KOPT-K1 (cell line): ENCODE data around the gene TFF2.

Experiments
- H3K27ac ChIP-seq: fragments of 200-600 bp; sonication (generic); 2 replicates; pipeline ENCODE4 v1.5.1; 2016; ENCODE audit warnings: antibody characterized with exemption, mild to moderate bottlenecking, low read depth, low read length; ENCODE audit not compliant: poor library complexity, severe bottlenecking
- H3K36me3 ChIP-seq: fragments of 200-600 bp; sonication (generic); 2 replicates; pipeline ENCODE4 v1.5.1; 2017; ENCODE audit warnings: antibody characterized with exemption, mild to moderate bottlenecking, low read length, moderate library complexity; ENCODE audit not compliant: insufficient read depth
- H3K9me3 ChIP-seq: fragments of 200-600 bp; sonication (generic); 2 replicates; pipeline ENCODE4 v1.5.1; 2017; ENCODE audit warnings: antibody characterized with exemption, low read length, mild to moderate bottlenecking; ENCODE audit not compliant: insufficient read depth, poor library complexity, severe bottlenecking

The TFF2 gene

DNA sequence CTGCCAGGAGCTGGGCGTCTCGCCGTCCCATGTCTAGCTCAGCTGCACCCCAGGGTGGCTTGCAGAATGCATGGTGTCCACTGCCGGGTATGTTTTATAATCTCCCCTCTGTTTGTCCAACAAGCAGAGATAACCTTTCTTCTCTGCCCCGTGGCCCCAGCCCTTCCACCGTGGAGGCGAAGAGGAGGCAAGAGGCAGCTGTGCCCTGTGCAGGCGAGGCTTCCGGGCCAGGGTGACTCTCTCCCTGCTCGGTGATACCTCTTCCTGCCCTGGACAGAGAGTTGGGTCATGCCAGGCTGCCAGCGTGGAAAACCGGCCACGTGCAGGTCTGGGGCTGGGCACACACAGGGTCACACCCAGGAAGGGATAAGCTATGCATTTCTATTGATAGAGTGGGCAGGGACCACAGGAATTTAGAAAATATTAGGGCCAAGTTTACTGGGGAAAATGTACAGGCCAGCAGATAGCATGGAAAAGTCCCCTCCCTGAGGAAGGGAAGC lies at the start of gene TFF2:
Gene TFF2, minus strand, starts transcription at position 68 of the 500 bp plus-strand sequence. Its CDS starts 37 bp downstream, at position 31.
- H3K27ac ChIP-seq: no peak within 1 kb of the TSS
- no peaks in the 10 kb centered on the region for H3K36me3 ChIP-seq
- H3K9me3 ChIP-seq: no peaks in the 10 kb centered on the region

DNA sequence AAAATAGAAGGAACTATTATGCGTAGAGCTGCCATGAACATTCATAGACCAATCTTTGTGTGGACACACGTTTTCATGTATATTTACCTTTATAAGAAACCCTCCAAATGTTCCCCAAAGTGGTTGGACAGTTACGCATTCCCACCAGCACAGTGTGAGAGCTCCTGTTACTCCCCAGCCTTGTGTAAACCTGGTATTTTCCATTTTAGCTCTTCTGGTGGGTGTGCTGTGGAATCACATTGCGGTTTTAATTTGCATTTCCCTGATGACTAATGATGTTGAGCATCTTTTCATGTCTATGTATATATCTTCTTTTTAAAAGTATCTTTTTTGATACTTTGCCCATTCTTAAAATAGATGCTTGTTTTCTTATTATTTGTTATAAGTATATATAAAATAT lies 49.7 kb upstream of the TFF2 start:
- Histone ChIP-seq H3K27ac (no peak overlapping the region), H3K9me3 (peaks cover 10% of the 10 kb centered on the region), H3K36me3 (no peaks in the 10 kb centered on the region)

- Histone ChIP-seq H3K36me3 (no peaks in the 10 kb centered on the region), H3K9me3 (peaks cover 10% of the 10 kb centered on the region), H3K27ac (peak overlapping the region; percentile 37)
Measured at GRCh38 chr21:42398436-42399028, 47.7 kb upstream of the TFF2 start.

GRCh38 chr21:42397746-42398394 lies 47.1 kb upstream of the TFF2 start:
- peak overlapping the region; percentile 37 for H3K27ac ChIP-seq
- peaks cover 10% of the 10 kb centered on the region for H3K9me3 ChIP-seq
- H3K36me3 ChIP-seq: no peaks in the 10 kb centered on the region

- Histone ChIP-seq H3K9me3 (peaks cover 9% of the 10 kb centered on the region), H3K36me3 (no peaks in the 10 kb centered on the region), H3K27ac (peak overlapping the region; percentile 37)
Measured at GRCh38 chr21:42396799-42397745, 46.3 kb upstream of the TFF2 start.

GRCh38 chr21:42395905-42396651 lies 45.3 kb upstream of the TFF2 start, which contains the start of gene TMPRSS3:
Gene TMPRSS3 (minus strand): TSS chr21:42396052. CDS start chr21:42395417, 635 bp downstream.
- Histone ChIP-seq H3K36me3 (no peaks in the 10 kb centered on the region), H3K9me3 (no peaks in the 10 kb centered on the region), H3K27ac (no peak within 1 kb of the TSS)

- Histone ChIP-seq H3K27ac (no peak overlapping the region), H3K9me3 (no peaks in the 10 kb centered on the region)
Measured at GRCh38 chr21:42395302-42395701, 44.5 kb upstream of the TFF2 start.

GRCh38 chr21:42393443-42393950 lies 42.7 kb upstream of the TFF2 start:
- H3K36me3 ChIP-seq: no peaks in the 10 kb centered on the region
- H3K27ac ChIP-seq: peak overlapping the region; percentile 40
- H3K9me3 ChIP-seq: no peaks in the 10 kb centered on the region

More at GRCh38 chr21:42395302-42395701, 44.5 kb upstream of the TFF2 start:
- H3K36me3 ChIP-seq: no peaks in the 10 kb centered on the region

DNA sequence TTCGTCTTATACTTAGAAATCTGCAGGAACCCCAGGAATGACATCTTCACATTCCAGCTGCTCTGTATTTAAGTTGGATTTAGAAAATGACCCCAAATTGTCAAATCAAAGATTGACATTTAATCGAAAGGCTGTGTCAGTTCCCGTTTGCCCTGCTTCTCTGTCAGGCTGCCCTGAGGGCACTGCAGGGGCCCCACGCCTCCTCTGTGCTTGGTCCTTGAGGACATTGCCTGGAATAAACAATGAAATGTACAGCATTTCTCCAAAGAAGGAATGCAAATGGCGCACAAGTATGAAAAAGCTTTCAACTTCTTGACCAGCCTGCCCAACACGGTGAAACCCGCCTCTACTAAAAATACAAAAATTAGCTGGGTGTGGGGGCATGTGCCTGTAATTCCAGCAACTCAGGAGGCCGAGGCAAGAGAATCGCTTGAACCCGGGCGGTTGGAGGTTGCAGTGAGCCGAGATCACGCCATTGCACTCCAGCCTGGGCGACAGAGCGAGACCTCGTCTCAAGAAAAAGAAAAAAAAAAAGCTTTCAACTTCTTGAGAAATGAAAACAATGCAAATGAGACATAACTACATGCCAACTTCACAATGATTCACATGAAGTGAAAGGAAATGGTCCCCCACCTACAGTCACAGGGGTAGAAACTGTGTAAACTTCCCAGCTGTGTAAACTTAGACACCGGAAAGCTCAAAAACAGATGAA lies 42.1 kb upstream of the TFF2 start:
- H3K27ac ChIP-seq: peak overlapping the region; percentile 40
- H3K36me3 ChIP-seq: no peaks in the 10 kb centered on the region
- no peaks in the 10 kb centered on the region for H3K9me3 ChIP-seq

GRCh38 chr21:42391297-42391696 lies 40.5 kb upstream of the TFF2 start:
- no peaks in the 10 kb centered on the region for H3K9me3 ChIP-seq
- H3K27ac ChIP-seq: no peak overlapping the region
- no peaks in the 10 kb centered on the region for H3K36me3 ChIP-seq

DNA sequence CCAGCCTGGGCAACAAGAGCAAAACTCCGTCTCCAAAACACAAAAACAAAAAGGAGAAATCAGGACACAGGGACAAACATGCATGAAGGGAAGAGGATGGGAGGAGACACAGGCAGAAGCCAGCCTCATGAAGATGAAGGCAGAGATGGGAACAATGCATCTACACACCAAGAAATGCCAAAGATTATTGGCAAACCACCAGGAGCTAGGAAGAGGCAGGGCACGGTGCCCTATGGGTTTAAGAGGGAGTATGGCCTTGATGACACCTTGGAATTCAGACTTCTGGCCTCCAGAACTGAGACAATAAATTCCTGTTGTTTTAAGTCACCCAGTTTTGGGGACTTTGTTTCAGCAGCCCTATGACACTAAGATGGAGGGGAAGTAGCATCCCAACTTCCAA lies 39.9 kb upstream of the TFF2 start:
- H3K36me3 ChIP-seq: no peaks in the 10 kb centered on the region
- H3K9me3 ChIP-seq: no peaks in the 10 kb centered on the region
- H3K27ac ChIP-seq: no peak overlapping the region

DNA sequence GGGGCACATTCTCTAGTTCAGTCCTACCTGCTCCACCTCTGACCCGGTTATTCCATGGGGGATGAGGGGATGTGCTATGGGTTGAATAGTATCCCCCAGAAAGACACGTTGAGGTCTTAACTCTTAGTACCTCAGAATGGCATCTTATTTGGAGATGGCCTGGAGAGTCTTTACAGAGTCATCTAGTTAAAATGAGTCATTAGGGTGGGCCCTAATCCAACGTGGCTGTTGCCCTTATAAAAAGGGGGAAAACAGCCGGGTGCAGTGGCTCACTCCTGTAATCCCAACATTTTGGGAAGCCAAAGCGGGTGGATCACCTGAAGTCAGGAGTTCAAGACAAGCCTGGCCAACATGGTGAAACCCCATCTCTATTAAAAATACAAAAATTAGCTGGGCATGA lies 39.4 kb upstream of the TFF2 start:
- Histone ChIP-seq H3K36me3 (no peaks in the 10 kb centered on the region), H3K9me3 (no peaks in the 10 kb centered on the region), H3K27ac (peak overlapping the region; percentile 51)

DNA sequence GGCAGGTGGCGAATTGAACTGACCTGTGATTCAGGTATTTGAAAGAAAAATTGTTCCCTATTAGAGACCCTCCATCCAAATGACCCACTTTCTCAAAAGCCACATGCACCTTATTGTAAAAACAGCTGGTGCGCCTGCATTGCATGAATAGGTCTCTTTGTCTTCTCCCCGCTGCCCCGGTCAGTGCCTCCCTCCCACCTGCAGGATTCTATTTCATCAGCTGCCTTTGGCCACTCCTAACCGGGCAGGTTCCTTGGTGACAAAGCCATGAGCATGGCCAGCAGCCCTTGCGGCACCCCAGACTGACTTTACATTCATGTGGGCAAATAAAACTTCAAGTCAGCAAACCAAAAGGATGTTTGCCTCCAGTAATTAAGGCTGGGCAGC lies 38.6 kb upstream of the TFF2 start:
- Histone ChIP-seq H3K27ac (peak overlapping the region; percentile 51), H3K36me3 (no peaks in the 10 kb centered on the region), H3K9me3 (no peaks in the 10 kb centered on the region)
